Activated CD8-positive, alpha-beta T cell treated with anti-CD3 and anti-CD28 coated beads, Interleukin-2, amount 10 ng/mL, durations not matched to agents 7 days and 5 days (primary cell): ENCODE measurements around the gene F10. TPM values are rescaled to one million over a fixed set of nuclear protein-coding genes. Genes with fewer than 3 reads are reported as not detected.

Experiments used
- ATAC-seq: fragments of 150-1000 bp; cut with Tn5 transposase; one replicate; pipeline ENCODE4 v1.10.0; 2021; ENCODE audit warnings: moderate library complexity
- CTCF ChIA-PET: fragments of 350-600 bp; sonication (Branson Sonifier 250); formaldehyde crosslinking; loops from one replicate; lab custom pipeline; 2021; ENCODE audit warnings: antibody characterized with exemption; lab: Charles Lee
- POLR2A ChIA-PET: fragments of 350-600 bp; sonication (Branson Sonifier 250); formaldehyde crosslinking; loops from one replicate; lab custom pipeline; 2021; ENCODE audit warnings: antibody characterized with exemption; lab: Charles Lee
- DNase-seq: peaks from one replicate; pipeline ENCODE4 v3.0.0-alpha.2; 2020
- H3K27ac Mint-ChIP-seq: one replicate; pipeline ENCODE4 v1.8.0; 2021; ENCODE audit warnings: mild to moderate bottlenecking, mixed read lengths
- H3K27me3 Mint-ChIP-seq: one replicate; pipeline ENCODE4 v1.8.0; 2021; ENCODE audit warnings: low read depth, mixed read lengths
- H3K36me3 Mint-ChIP-seq: one replicate; pipeline ENCODE4 v1.8.0; 2021; ENCODE audit warnings: low read depth, mixed read lengths
- H3K4me1 Mint-ChIP-seq: one replicate; pipeline ENCODE4 v1.8.0; 2021; ENCODE audit warnings: low read depth, mixed read lengths
- H3K4me3 Mint-ChIP-seq: one replicate; pipeline ENCODE4 v1.8.0; 2021; ENCODE audit warnings: mild to moderate bottlenecking, mixed read lengths
- H3K9me3 Mint-ChIP-seq: one replicate; pipeline ENCODE4 v1.8.0; 2022; ENCODE audit warnings: mixed read lengths; ENCODE audit not compliant: insufficient read depth
- total RNA-seq, 2 experiments: library from RNA; stranded (reverse); gene quantifications; one replicate each; pipeline ENCODE4 v1.2.3, GENCODE V29; 2021

The F10 gene
- total RNA-seq, 2 experiments from 2014 or later, result not detected

- Mint-ChIP-seq H3K4me3 (no peak overlapping the region), H3K27ac (no peak overlapping the region), H3K27me3 (peaks cover 17% of the 10 kb centered on the region), H3K36me3 (no peaks in the 10 kb centered on the region), H3K9me3 (peaks cover 5% of the 10 kb centered on the region), H3K4me1 (no peaks in the 10 kb centered on the region)
- DNase-seq (no peak), ATAC-seq (no peak)
- POLR2A ChIA-PET, result no interaction called here
- CTCF ChIA-PET, result no interaction called here
Observed at GRCh38 chr13:113124211-113124970, 1.8 kb downstream of the F10 start.

- POLR2A ChIA-PET, result no interaction called here
- no peaks in the 10 kb centered on the region for H3K4me1 Mint-ChIP-seq
- peaks cover 22% of the 10 kb centered on the region for H3K27me3 Mint-ChIP-seq
- no peak overlapping the region for H3K4me3 Mint-ChIP-seq
- no peak for ATAC-seq
- H3K9me3 Mint-ChIP-seq, result peaks cover 5% of the 10 kb centered on the region
- no peak overlapping the region for H3K27ac Mint-ChIP-seq
- CTCF ChIA-PET, result no interaction called here
- DNase-seq, result no peak
- no peaks in the 10 kb centered on the region for H3K36me3 Mint-ChIP-seq
Observed at GRCh38 chr13:113125506-113126264, 3.1 kb downstream of the F10 start.

GRCh38 chr13:113126265-113127150, 3.9 kb downstream of the F10 start:
- Mint-ChIP-seq H3K27me3 (peaks cover 31% of the 10 kb centered on the region), H3K4me3 (no peak overlapping the region), H3K36me3 (no peaks in the 10 kb centered on the region), H3K27ac (no peak overlapping the region), H3K4me1 (no peaks in the 10 kb centered on the region), H3K9me3 (peaks cover 5% of the 10 kb centered on the region)
- no peak for DNase-seq
- ATAC-seq, result no peak
- ChIA-PET CTCF (no interaction called here), POLR2A (no interaction called here)

- ChIA-PET POLR2A (no interaction called here), CTCF (no interaction called here)
- DNase-seq (no peak), ATAC-seq (no peak)
- Mint-ChIP-seq H3K27me3 (peaks cover 44% of the 10 kb centered on the region), H3K4me1 (no peaks in the 10 kb centered on the region), H3K9me3 (peaks cover 5% of the 10 kb centered on the region), H3K36me3 (no peaks in the 10 kb centered on the region), H3K27ac (no peak overlapping the region), H3K4me3 (no peak overlapping the region)
Observed at GRCh38 chr13:113129480-113129879, 6.9 kb downstream of the F10 start.

GRCh38 chr13:113129921-113130750, 7.5 kb downstream of the F10 start:
- H3K27ac Mint-ChIP-seq, result no peak overlapping the region
- POLR2A ChIA-PET, result interaction anchor here (0.6 kb wide), 1 partner anchor 23 kb away, joined by 3 read pairs; no protein-coding TSS in a partner anchor
- H3K27me3 Mint-ChIP-seq, result peaks cover 44% of the 10 kb centered on the region
- no peaks in the 10 kb centered on the region for H3K36me3 Mint-ChIP-seq
- CTCF ChIA-PET, result no interaction called here
- no peaks in the 10 kb centered on the region for H3K4me1 Mint-ChIP-seq
- peaks cover 5% of the 10 kb centered on the region for H3K9me3 Mint-ChIP-seq
- ATAC-seq, result no peak
- no peak for DNase-seq
- no peak overlapping the region for H3K4me3 Mint-ChIP-seq

- POLR2A ChIA-PET, result interaction anchor here (0.6 kb wide), 1 partner anchor 12 kb away, joined by 3 read pairs; no protein-coding TSS in a partner anchor
- CTCF ChIA-PET, result interaction anchor here (0.7 kb wide), 1 partner anchor 660 kb away, joined by 3 read pairs; no protein-coding TSS in a partner anchor
- H3K4me3 Mint-ChIP-seq, result no peak overlapping the region
- no peak for DNase-seq
- H3K27ac Mint-ChIP-seq, result no peak overlapping the region
- ATAC-seq, result no peak
- H3K36me3 Mint-ChIP-seq, result no peaks in the 10 kb centered on the region
- H3K27me3 Mint-ChIP-seq, result peaks cover 38% of the 10 kb centered on the region
- no peaks in the 10 kb centered on the region for H3K4me1 Mint-ChIP-seq
- H3K9me3 Mint-ChIP-seq, result no peaks in the 10 kb centered on the region
Observed at GRCh38 chr13:113135281-113135760, 12.7 kb downstream of the F10 start.

- POLR2A ChIA-PET, result no interaction called here
- DNase-seq, result no peak
- Mint-ChIP-seq H3K9me3 (no peaks in the 10 kb centered on the region), H3K36me3 (no peaks in the 10 kb centered on the region), H3K27me3 (peaks cover 20% of the 10 kb centered on the region), H3K4me1 (no peaks in the 10 kb centered on the region), H3K27ac (no peak overlapping the region), H3K4me3 (no peak overlapping the region)
- no peak for ATAC-seq
- CTCF ChIA-PET, result no interaction called here
Observed at GRCh38 chr13:113137691-113138298, 15.2 kb downstream of the F10 start.

GRCh38 chr13:113138792-113139551, 16.4 kb downstream of the F10 start:
- POLR2A ChIA-PET, result no interaction called here
- H3K4me3 Mint-ChIP-seq, result no peak overlapping the region
- ATAC-seq (no peak), DNase-seq (no peak)
- CTCF ChIA-PET, result no interaction called here
- H3K4me1 Mint-ChIP-seq, result no peaks in the 10 kb centered on the region
- H3K36me3 Mint-ChIP-seq, result no peaks in the 10 kb centered on the region
- H3K9me3 Mint-ChIP-seq, result no peaks in the 10 kb centered on the region
- peaks cover 14% of the 10 kb centered on the region for H3K27me3 Mint-ChIP-seq
- H3K27ac Mint-ChIP-seq, result no peak overlapping the region

GRCh38 chr13:113139577-113139976, 17.0 kb downstream of the F10 start:
- no peaks in the 10 kb centered on the region for H3K4me1 Mint-ChIP-seq
- no peak overlapping the region for H3K4me3 Mint-ChIP-seq
- H3K9me3 Mint-ChIP-seq, result no peaks in the 10 kb centered on the region
- no peak overlapping the region for H3K27ac Mint-ChIP-seq
- CTCF ChIA-PET, result no interaction called here
- POLR2A ChIA-PET, result no interaction called here
- ATAC-seq (no peak), DNase-seq (no peak)
- no peaks in the 10 kb centered on the region for H3K36me3 Mint-ChIP-seq
- peaks cover 14% of the 10 kb centered on the region for H3K27me3 Mint-ChIP-seq
